T-helper 17 cell (primary cell): Measurements from ENCODE around the gene HOXD12. TPM values are rescaled to one million over a fixed set of nuclear protein-coding genes. Genes with fewer than 3 reads are reported as not detected.

Experiments
- ATAC-seq: fragments of 150-1000 bp; cut with Tn5 transposase; 2 replicates; pipeline ENCODE4 v1.10.0; 2021; ENCODE audit warnings: mild to moderate bottlenecking, moderate library complexity
- DNase-seq, 3 donors: peaks; one replicate each; pipeline versions ENCODE4 v3.0.0 to v3.0.0-alpha.2; 2020 to 2021
- H3K9me3 ChIP-seq: one replicate; pipeline ENCODE4 v1.7.0; 2013; ENCODE audit warnings: low read length, mild to moderate bottlenecking; ENCODE audit not compliant: control insufficient read depth, poor library complexity, severe bottlenecking
- H3K27ac Mint-ChIP-seq: one replicate; pipeline ENCODE4 v1.8.0; 2022; ENCODE audit warnings: mild to moderate bottlenecking, moderate library complexity, mixed read lengths
- H3K27me3 Mint-ChIP-seq: one replicate; pipeline ENCODE4 v1.8.0; 2022; ENCODE audit warnings: mixed read lengths
- H3K36me3 Mint-ChIP-seq: one replicate; pipeline ENCODE4 v1.8.0; 2022; ENCODE audit warnings: low read depth, mixed read lengths
- H3K4me1 Mint-ChIP-seq: one replicate; pipeline ENCODE4 v1.8.0; 2022; ENCODE audit warnings: mild to moderate bottlenecking, mixed read lengths
- H3K4me3 Mint-ChIP-seq: one replicate; pipeline ENCODE4 v1.8.0; 2022; ENCODE audit warnings: mild to moderate bottlenecking, moderate library complexity, mixed read lengths
- total RNA-seq, 4 donors: library from RNA in 2 of 4; stranded (reverse) in 2 of 4; gene quantifications; one replicate each; pipeline ENCODE4 v1.2.3 and lab custom pipeline; 2022 to 2026

The HOXD12 gene
- total RNA-seq, 2 donors from 2014 or later, result not detected

DNA sequence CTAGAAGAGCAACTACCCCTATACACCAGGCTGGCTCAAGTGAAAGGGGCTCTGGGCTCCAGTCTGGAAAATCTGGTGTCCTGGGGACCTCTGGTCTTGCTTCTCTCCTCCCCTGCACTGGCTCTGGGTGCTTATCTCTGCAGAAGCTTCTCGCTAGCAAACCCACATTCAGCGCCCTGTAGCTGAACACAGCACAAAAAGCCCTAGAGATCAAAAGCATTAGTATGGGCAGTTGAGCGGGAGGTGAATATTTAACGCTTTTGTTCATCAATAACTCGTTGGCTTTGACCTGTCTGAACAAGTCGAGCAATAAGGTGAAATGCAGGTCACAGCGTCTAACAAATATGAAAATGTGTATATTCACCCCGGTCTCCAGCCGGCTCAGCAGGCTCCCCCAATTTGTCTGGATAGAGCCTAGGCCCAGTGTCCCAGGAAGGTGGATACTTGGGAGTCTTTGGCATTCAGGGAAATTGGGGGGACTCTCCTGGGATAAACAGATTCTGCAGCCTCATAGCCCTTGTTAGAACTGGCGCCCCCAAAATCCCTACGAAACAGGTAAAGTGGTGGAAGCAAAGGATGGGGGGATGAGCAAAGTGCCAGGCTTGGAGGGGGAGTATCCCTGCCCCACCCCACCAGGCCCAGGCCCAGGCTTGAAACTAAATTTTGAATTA is 49.3 kb downstream of the HOXD12 start:
- H3K4me1 Mint-ChIP-seq, result peaks cover 5% of the 10 kb centered on the region
- H3K9me3 ChIP-seq, result no peaks in the 10 kb centered on the region
- ATAC-seq (no peak), DNase-seq (no peak)
- peaks cover 94% of the 10 kb centered on the region for H3K27me3 Mint-ChIP-seq
- peaks cover 3% of the 10 kb centered on the region for H3K36me3 Mint-ChIP-seq
- no peak overlapping the region for H3K27ac Mint-ChIP-seq
- no peak overlapping the region for H3K4me3 Mint-ChIP-seq

DNA sequence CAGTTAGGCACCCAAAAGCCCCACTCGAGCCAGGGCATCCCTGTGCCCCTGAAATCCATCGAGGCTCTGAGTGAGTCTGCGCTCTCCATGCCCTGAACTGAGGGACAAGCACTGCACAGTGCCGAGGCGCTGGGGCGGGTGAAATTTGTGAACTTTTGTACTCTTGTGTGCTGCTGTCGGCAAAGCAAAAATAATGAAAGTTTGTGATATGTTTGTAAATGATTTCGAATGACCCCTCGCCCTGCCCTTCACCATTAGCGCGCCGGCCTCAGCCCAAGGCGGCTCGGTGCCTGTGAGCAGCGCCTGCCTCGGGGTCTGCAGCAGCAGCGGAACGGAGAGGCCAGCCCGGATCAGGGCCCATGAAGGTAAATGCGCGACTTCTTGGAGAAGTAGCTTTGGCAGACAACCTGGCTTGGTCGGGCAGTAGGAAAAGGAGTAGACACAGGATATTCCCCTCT is 49.9 kb downstream of the HOXD12 start:
- H3K27ac Mint-ChIP-seq, result no peak overlapping the region
- DNase-seq, result no peak
- H3K36me3 Mint-ChIP-seq, result no peaks in the 10 kb centered on the region
- peaks cover 94% of the 10 kb centered on the region for H3K27me3 Mint-ChIP-seq
- H3K4me3 Mint-ChIP-seq, result no peak overlapping the region
- ATAC-seq, result no peak
- peaks cover 5% of the 10 kb centered on the region for H3K4me1 Mint-ChIP-seq
- H3K9me3 ChIP-seq, result no peaks in the 10 kb centered on the region

DNA sequence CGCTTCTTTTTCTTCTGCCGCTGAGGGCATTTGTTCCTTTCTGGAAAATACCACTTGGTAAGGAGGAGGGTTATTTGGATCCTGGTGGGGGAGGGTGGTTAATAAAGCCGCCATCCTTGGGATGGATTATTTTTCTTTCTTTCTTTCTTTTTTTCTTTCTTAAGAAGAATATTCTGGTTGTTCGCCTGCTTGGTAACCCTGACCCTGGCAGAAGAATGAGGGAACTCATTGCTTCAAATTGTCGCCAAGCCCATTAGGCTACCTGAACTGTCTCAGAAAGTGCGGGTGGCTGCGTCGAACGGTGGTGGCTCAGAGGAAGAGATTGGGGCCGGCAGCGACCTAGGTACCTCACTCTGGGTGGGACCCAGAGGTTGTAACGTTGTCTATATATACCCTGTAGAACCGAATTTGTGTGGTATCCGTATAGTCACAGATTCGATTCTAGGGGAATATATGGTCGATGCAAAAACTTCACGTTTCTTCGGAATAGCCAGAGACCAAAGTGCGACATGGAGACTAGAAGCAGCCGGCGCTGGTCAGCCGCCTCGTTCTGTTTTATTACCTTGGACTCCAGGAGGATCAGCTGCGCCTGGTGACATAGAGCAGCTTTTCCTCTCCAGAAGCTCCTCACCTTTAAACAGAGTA is 50.5 kb downstream of the HOXD12 start:
- no peaks in the 10 kb centered on the region for H3K36me3 Mint-ChIP-seq
- no peak overlapping the region for H3K4me3 Mint-ChIP-seq

DNA sequence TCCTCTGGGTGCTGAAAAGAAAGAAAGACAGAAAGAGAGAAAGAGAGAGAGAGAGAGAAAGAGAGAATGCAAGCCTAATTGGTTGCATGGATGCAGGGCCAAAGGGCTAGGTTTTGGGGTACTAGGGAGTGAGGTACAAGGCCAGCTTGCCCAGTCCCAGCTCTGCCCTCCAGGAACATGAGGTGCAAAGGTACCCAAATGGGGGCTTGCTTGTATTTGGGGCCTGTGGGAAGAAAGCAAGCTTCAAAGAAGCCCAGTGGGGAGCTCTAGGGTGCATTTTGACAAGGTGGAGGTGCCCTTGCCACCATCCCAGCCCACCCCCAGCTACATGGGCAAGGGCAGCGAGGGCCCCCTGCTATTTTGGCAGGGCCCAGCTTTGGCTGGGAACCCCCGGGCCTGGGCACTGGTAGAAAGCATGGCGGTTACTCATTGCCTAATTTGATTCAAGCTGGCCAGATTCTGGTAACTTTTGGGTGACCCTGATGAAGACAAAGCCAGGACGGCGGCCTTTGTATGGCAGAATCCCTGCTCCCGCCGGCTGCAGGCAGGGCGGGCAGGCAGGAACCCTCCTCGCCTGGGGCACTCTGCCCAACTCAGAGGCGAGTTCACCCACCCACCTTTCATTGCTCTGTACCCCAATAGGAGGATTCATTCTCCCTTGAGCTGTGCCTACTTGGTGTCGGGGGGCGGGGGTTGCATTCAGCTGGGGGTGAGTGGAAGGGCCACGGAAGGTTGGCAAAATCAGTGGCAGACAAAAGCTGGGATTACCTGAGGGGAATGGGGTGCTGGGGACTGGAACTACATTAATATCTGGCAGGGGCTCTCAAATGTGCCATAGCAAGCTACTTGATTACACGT is 51.2 kb downstream of the HOXD12 start:
- DNase-seq (no peak), ATAC-seq (no peak)
- peaks cover 5% of the 10 kb centered on the region for H3K4me1 Mint-ChIP-seq
- no peaks in the 10 kb centered on the region for H3K9me3 ChIP-seq
- no peak overlapping the region for H3K4me3 Mint-ChIP-seq
- H3K27ac Mint-ChIP-seq, result no peak overlapping the region
- no peaks in the 10 kb centered on the region for H3K36me3 Mint-ChIP-seq
- peaks cover 94% of the 10 kb centered on the region for H3K27me3 Mint-ChIP-seq

More for the DNA sequence above, 50.5 kb downstream of the HOXD12 start:
- H3K9me3 ChIP-seq, result no peaks in the 10 kb centered on the region
- Mint-ChIP-seq H3K27me3 (peaks cover 94% of the 10 kb centered on the region), H3K4me1 (peaks cover 5% of the 10 kb centered on the region), H3K27ac (no peak overlapping the region)
- ATAC-seq, result no peak
- no peak for DNase-seq

DNA sequence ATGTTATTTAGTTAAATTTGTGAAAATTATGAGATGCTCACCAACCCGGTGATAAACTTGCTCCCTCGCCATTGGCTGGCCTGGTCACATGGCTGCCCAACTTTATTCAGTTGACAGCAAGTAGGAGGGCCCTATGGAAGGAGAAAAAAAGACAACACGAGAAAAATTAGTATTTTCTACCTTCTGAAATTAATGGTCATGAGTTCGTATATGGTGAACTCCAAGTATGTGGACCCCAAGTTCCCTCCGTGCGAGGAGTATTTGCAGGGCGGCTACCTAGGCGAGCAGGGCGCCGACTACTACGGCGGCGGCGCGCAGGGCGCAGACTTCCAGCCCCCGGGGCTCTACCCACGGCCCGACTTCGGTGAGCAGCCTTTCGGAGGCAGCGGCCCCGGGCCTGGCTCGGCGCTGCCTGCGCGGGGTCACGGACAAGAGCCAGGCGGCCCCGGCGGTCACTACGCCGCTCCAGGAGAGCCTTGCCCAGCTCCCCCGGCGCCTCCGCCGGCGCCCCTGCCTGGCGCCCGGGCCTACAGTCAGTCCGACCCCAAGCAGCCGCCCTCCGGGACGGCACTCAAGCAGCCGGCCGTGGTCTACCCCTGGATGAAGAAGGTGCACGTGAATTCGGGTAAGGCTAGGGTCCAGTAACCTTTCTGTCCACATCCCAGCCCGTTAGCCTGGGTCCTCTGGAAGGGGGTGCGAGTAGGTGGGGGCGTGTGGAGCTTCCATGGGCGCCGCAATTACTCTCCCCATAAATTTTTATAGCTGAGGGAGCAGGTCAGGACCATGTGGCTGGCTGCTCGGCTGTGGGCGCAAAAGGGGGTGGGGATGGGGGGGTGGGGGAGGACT is 52.1 kb downstream of the HOXD12 start, which contains the start of gene HOXD4:
Gene HOXD4, plus strand, starts transcription at position 109 of the 846 bp plus-strand sequence. Its CDS starts 84 bp downstream, at position 193.
- Mint-ChIP-seq H3K27me3 (peaks cover 94% of the 10 kb centered on the region), H3K27ac (no peak within 1 kb of the TSS), H3K4me1 (peaks cover 5% of the 10 kb centered on the region), H3K4me3 (no peak within 1 kb of the TSS), H3K36me3 (no peaks in the 10 kb centered on the region)
- H3K9me3 ChIP-seq, result no peaks in the 10 kb centered on the region
- ATAC-seq, result no peak
- DNase-seq, result no peak

Other genes with a start within 250 kb of the HOXD12 start
- gene LNPK, start 97.5 kb upstream of the HOXD12 start, total RNA-seq, result 10 to 100 TPM; 14.9 to 21.0 TPM
- gene EVX2, start 15.8 kb upstream of the HOXD12 start, total RNA-seq, result not detected
- gene HOXD13, start 7.1 kb upstream of the HOXD12 start, total RNA-seq, result not detected
- not detected for gene HOXD11, start 7.5 kb downstream of the HOXD12 start, total RNA-seq
- not detected for gene HOXD10, start 17.0 kb downstream of the HOXD12 start, total RNA-seq
- gene HOXD9, start 22.9 kb downstream of the HOXD12 start, total RNA-seq, result not detected
- not detected for gene HOXD8, start 29.9 kb downstream of the HOXD12 start, total RNA-seq
- not detected for gene HOXD4, start 51.8 kb downstream of the HOXD12 start, total RNA-seq
- not detected for gene HOXD3, start 57.5 kb downstream of the HOXD12 start, total RNA-seq
- gene HOXD1, start 88.9 kb downstream of the HOXD12 start, total RNA-seq, result not detected
- 1 to 10 TPM; 6.1 to 7.5 TPM for gene MTX2, start 169.6 kb downstream of the HOXD12 start, total RNA-seq